Stimulated activated naive CD8-positive, alpha-beta T cell treated with anti-CD3 and anti-CD28 coated beads, Interleukin-15, Interleukin-2, amounts not matched to agents 100 U/mL and 50 U/mL, for 24 hours (primary cell): ENCODE data around the gene CRK.
"Not testable (repeated sequence)": the region's sequence is repeated elsewhere in the genome, so short reads cannot be mapped to it uniquely, and the experiment has no call there.

Experiments
- ATAC-seq: fragments of 150-1000 bp; cut with Tn5 transposase; one replicate; pipeline ENCODE4 v1.10.0; 2021
- DNase-seq: peaks from one replicate; pipeline ENCODE4 v3.0.0; 2021

The CRK gene

GRCh38 chr17:1387490-1388227, 68.4 kb downstream of the CRK start:
- not testable (repeated sequence) for DNase-seq, ATAC-seq

GRCh38 chr17:1386675-1387190, 69.3 kb downstream of the CRK start:
- not testable (repeated sequence) for ATAC-seq

GRCh38 chr17:1386265-1386664, 69.8 kb downstream of the CRK start:
- no peak for DNase-seq
- ATAC-seq: no peak

More at GRCh38 chr17:1386675-1387190, 69.3 kb downstream of the CRK start:
- not testable (repeated sequence) for DNase-seq

- ATAC-seq (no peak), DNase-seq (no peak)
These were observed 70.2 kb downstream of the CRK start for GRCh38 chr17:1385861-1386260.

- ATAC-seq (no peak), DNase-seq (no peak)
These were observed 71.1 kb downstream of the CRK start for GRCh38 chr17:1384905-1385435.

- ATAC-seq: peak; percentile 57
- no peak for DNase-seq
These were observed 76.1 kb downstream of the CRK start for GRCh38 chr17:1379930-1380313.

- ATAC-seq (no peak), DNase-seq (no peak)
These were observed 76.7 kb downstream of the CRK start for GRCh38 chr17:1379208-1379929.

GRCh38 chr17:1378476-1378860, 77.6 kb downstream of the CRK start:
- not testable (repeated sequence) for ATAC-seq, DNase-seq

- DNase-seq (no peak), ATAC-seq (no peak)
These were observed 78.7 kb downstream of the CRK start for GRCh38 chr17:1377334-1377733.

GRCh38 chr17:1376061-1376460, 80.0 kb downstream of the CRK start:
- ATAC-seq (no peak), DNase-seq (no peak)

- ATAC-seq (peak; percentile 67), DNase-seq (no peak)
These were observed 80.4 kb downstream of the CRK start for GRCh38 chr17:1375615-1376014.

- no peak for DNase-seq
These were observed 81.4 kb downstream of the CRK start for GRCh38 chr17:1374431-1375177.

GRCh38 chr17:1373707-1374237, 82.3 kb downstream of the CRK start:
- no peak for DNase-seq
- no peak for ATAC-seq

More at GRCh38 chr17:1374431-1375177, 81.4 kb downstream of the CRK start:
- peak; percentile 47 for ATAC-seq

GRCh38 chr17:1372618-1373017, 83.4 kb downstream of the CRK start:
- DNase-seq (no peak), ATAC-seq (no peak)

GRCh38 chr17:1371893-1372590, 84.0 kb downstream of the CRK start:
- no peak for ATAC-seq
- DNase-seq: no peak
